RPMI8226 (cell line): ENCODE measurements around the gene ATP6V0A4.

Experiments
- DNase-seq: peaks from one replicate; pipeline ENCODE4 v3.0.0-alpha.2; 2015

ATP6V0A4 gene

GRCh38 chr7:138656952-138657351 lies 141.0 kb downstream of the ATP6V0A4 start:
- DNase-seq = no peak
